ENCODE data around the gene CACNA1A.

GRCh38 chr19:13487985-13488384 lies 18.3 kb downstream of the CACNA1A start:
- TF ChIP-seq CTCF (IDR thresholded peaks at IDR 0.05; ENCODE audit: insufficient read depth, low read length) (no peak), GABPA (IDR thresholded peaks at IDR 0.05; ENCODE audit: low read depth) (no peak), POLR2AphosphoS5 (IDR thresholded peaks at IDR 0.05; ENCODE audit: low read depth) (no peak), REST (IDR thresholded peaks at IDR 0.05; ENCODE audit: insufficient replicate concordance, low read depth) (no peak)
